HG03457 (cell line): ENCODE results near the gene NRG3.

Source experiments
- ATAC-seq: cut with Tn5 transposase; IDR thresholded peaks from one replicate; pipeline ENCODE4 v1.9.1; 2021; ENCODE audit warnings: moderate number of reproducible peaks; ENCODE audit not compliant: unreplicated experiment

NRG3 gene

GRCh38 chr10:82880776-82881290 is 1005.8 kb downstream of the NRG3 start:
- ATAC-seq = no peak

- ATAC-seq = no peak
Measured at GRCh38 chr10:82882722-82883121, 1007.7 kb downstream of the NRG3 start.

- ATAC-seq = no peak
Measured at GRCh38 chr10:82883603-82884002, 1008.6 kb downstream of the NRG3 start.

GRCh38 chr10:82887488-82887887 is 1012.5 kb downstream of the NRG3 start:
- ATAC-seq = no peak

GRCh38 chr10:82888809-82889455 is 1013.9 kb downstream of the NRG3 start:
- ATAC-seq = no peak

- ATAC-seq = no peak
Measured at GRCh38 chr10:82889728-82890127, 1014.7 kb downstream of the NRG3 start.

GRCh38 chr10:82890573-82890972 is 1015.6 kb downstream of the NRG3 start:
- no peak for ATAC-seq

GRCh38 chr10:82908096-82908495 is 1033.1 kb downstream of the NRG3 start:
- no peak for ATAC-seq

- ATAC-seq = no peak
Measured at GRCh38 chr10:82908751-82909150, 1033.8 kb downstream of the NRG3 start.

- ATAC-seq = no peak
Measured at GRCh38 chr10:82910301-82910700, 1035.3 kb downstream of the NRG3 start.

- ATAC-seq = no peak
Measured at GRCh38 chr10:82914655-82915136, 1039.7 kb downstream of the NRG3 start.

- ATAC-seq = no peak
Measured at GRCh38 chr10:82916941-82917340, 1041.9 kb downstream of the NRG3 start.

GRCh38 chr10:82918022-82918421 is 1043.0 kb downstream of the NRG3 start:
- no peak for ATAC-seq

- ATAC-seq = no peak
Measured at GRCh38 chr10:82922046-82922445, 1047.1 kb downstream of the NRG3 start.

GRCh38 chr10:82922755-82923154 is 1047.8 kb downstream of the NRG3 start:
- no peak for ATAC-seq

- no peak for ATAC-seq
Measured at GRCh38 chr10:82924711-82925110, 1049.7 kb downstream of the NRG3 start.

GRCh38 chr10:82925547-82925946 is 1050.6 kb downstream of the NRG3 start:
- no peak for ATAC-seq

GRCh38 chr10:82932451-82932850 is 1057.5 kb downstream of the NRG3 start:
- no peak for ATAC-seq

- no peak for ATAC-seq
Measured at GRCh38 chr10:82934429-82934828, 1059.4 kb downstream of the NRG3 start.

GRCh38 chr10:82934947-82935346 is 1060.0 kb downstream of the NRG3 start:
- ATAC-seq = no peak

- no peak for ATAC-seq
Measured at GRCh38 chr10:82938331-82938730, 1063.3 kb downstream of the NRG3 start.

GRCh38 chr10:82942286-82943099 is 1067.5 kb downstream of the NRG3 start:
- no peak for ATAC-seq
